Tibial nerve (tissue), 4 donors: ENCODE results near the gene ERMARD. TPM values are rescaled to one million over a fixed set of nuclear protein-coding genes. Genes with fewer than 3 reads are reported as not detected.

ENCODE experiments used
- DNase-seq, 2 donors: peaks; one replicate each; pipeline ENCODE4 v3.0.0-alpha.2; 2019; ENCODE audit warnings: low spot score in 2 of 2
- H3K27ac ChIP-seq, 4 donors: fragments of 200-600 bp; sonication (generic) in 3 of 4; one replicate each; pipeline ENCODE4 v1.5.1; 2017 to 2019; ENCODE audit warnings: mild to moderate bottlenecking in 1 of 4
- H3K27me3 ChIP-seq, 2 donors: fragments of 200-600 bp; sonication (generic) in 1 of 2; one replicate each; pipeline versions ENCODE4 v1.5.1 to v1.6.0; 2017 to 2019
- H3K36me3 ChIP-seq, 3 donors: fragments of 200-600 bp; sonication (generic); one replicate each; pipeline ENCODE4 v1.5.1; 2018 to 2019
- H3K4me1 ChIP-seq, 4 donors: fragments of 200-600 bp; sonication (generic) in 3 of 4; one replicate each; pipeline ENCODE4 v1.5.1; 2017 to 2019
- H3K4me3 ChIP-seq, 4 donors: fragments of 200-600 bp; sonication (generic) in 3 of 4; one replicate each; pipeline ENCODE4 v1.5.1; 2017 to 2019; ENCODE audit warnings: mild to moderate bottlenecking in 1 of 4, moderate library complexity in 1 of 4
- H3K9me3 ChIP-seq, 4 donors: fragments of 200-600 bp; sonication (generic) in 3 of 4; one replicate each; pipeline ENCODE4 v1.5.1; 2017 to 2019
- CTCF ChIP-seq, 5 experiments: fragments of 200-600 bp in 3 of 5; fragments of 450-650 bp in 2 of 5; sonication (generic) in 3 of 5; IDR thresholded peaks; one replicate each; pipeline ENCODE4 v1.5.1; 2016 to 2019; ENCODE audit warnings: antibody characterized with exemption in 5 of 5, mild to moderate bottlenecking in 3 of 5, moderate library complexity in 2 of 5
- EP300 ChIP-seq, 2 donors: sonication (generic); formaldehyde crosslinking; IDR thresholded peaks; one replicate each; pipeline ENCODE4 v1.6.1; 2017; ENCODE audit warnings: antibody characterized with exemption in 2 of 2, mild to moderate bottlenecking in 1 of 2
- POLR2A ChIP-seq, 2 donors: fragments of 450-650 bp; IDR thresholded peaks; one replicate each; pipeline ENCODE4 v1.6.1; 2017; ENCODE audit warnings: antibody characterized with exemption in 2 of 2, mild to moderate bottlenecking in 2 of 2, moderate library complexity in 2 of 2
- WGBS, 2 donors: methylation state at CpG; one replicate each; pipeline ENCODE4 v1.1.5; 2018; 5-methylcytosine and 5-hydroxymethylcytosine counted together
- total RNA-seq, 4 donors: library from RNA; depleted of rRNA; stranded (reverse); fragments of >200 nt; gene quantifications; one replicate each; pipeline ENCODE4 v1.1.0, GENCODE V29; 2016

Gene ERMARD
- total RNA-seq, 4 donors from 2014 or later = 27.4 to 58.3 (median 41.6) TPM

- Histone ChIP-seq H3K4me3 (no peak overlapping the region), H3K9me3 (peaks cover 0 to 19% (median 0%) of the 10 kb centered on the region in 4 donors), H3K27me3 (peaks cover 0 to 5% of the 10 kb centered on the region in 2 donors), H3K4me1 (peaks cover 0 to 3% (median 0%) of the 10 kb centered on the region in 4 donors), H3K27ac (no peak overlapping the region), H3K36me3 (no peaks in the 10 kb centered on the region)
- DNase-seq = no peak
- TF ChIP-seq CTCF (IDR thresholded peaks at IDR 0.05) = no peak
- TF ChIP-seq POLR2A (IDR thresholded peaks at IDR 0.05) = no peak
- no peak for TF ChIP-seq EP300 (IDR thresholded peaks at IDR 0.05)
These were observed 75.3 kb downstream of the ERMARD start for GRCh38 chr6:169826697-169827096.

- peaks cover 0 to 7% (median 0%) of the 10 kb centered on the region in 4 donors for H3K4me1 ChIP-seq
- 58 to 62% methylated on average over 12 of the region's 12 CpGs for WGBS, 2 donors
- H3K9me3 ChIP-seq = peaks cover 0 to 19% (median 0%) of the 10 kb centered on the region in 4 donors
- no peaks in the 10 kb centered on the region for H3K36me3 ChIP-seq
- DNase-seq = no peak
- TF ChIP-seq EP300 (IDR thresholded peaks at IDR 0.05) = no peak
- TF ChIP-seq POLR2A (IDR thresholded peaks at IDR 0.05) = no peak
- TF ChIP-seq CTCF (IDR thresholded peaks at IDR 0.05) = no peak
- H3K27ac ChIP-seq = no peak overlapping the region
- H3K4me3 ChIP-seq = no peak overlapping the region
- peaks cover 0 to 5% of the 10 kb centered on the region in 2 donors for H3K27me3 ChIP-seq
These were observed 75.9 kb downstream of the ERMARD start for GRCh38 chr6:169827290-169827717.

GRCh38 chr6:169828176-169828575 lies 76.8 kb downstream of the ERMARD start:
- no peak overlapping the region for H3K27ac ChIP-seq
- peaks cover 0 to 7% (median 0%) of the 10 kb centered on the region in 4 donors for H3K4me1 ChIP-seq
- peaks cover 0 to 19% (median 0%) of the 10 kb centered on the region in 4 donors for H3K9me3 ChIP-seq
- TF ChIP-seq EP300 (IDR thresholded peaks at IDR 0.05) = no peak
- TF ChIP-seq CTCF (IDR thresholded peaks at IDR 0.05) = no peak
- no peak for TF ChIP-seq POLR2A (IDR thresholded peaks at IDR 0.05)
- H3K4me3 ChIP-seq = no peak overlapping the region
- 77 to 79% methylated on average over 13 of the region's 13 CpGs for WGBS, 2 donors
- H3K27me3 ChIP-seq = peaks cover 0 to 5% of the 10 kb centered on the region in 2 donors
- DNase-seq = no peak
- H3K36me3 ChIP-seq = no peaks in the 10 kb centered on the region

GRCh38 chr6:169829786-169830185 lies 78.4 kb downstream of the ERMARD start:
- Histone ChIP-seq H3K27me3 (peaks cover 0 to 5% of the 10 kb centered on the region in 2 donors), H3K27ac (no peak overlapping the region), H3K4me1 (peaks cover 0 to 7% (median 0%) of the 10 kb centered on the region in 4 donors), H3K9me3 (peaks cover 0 to 19% (median 0%) of the 10 kb centered on the region in 4 donors), H3K36me3 (no peaks in the 10 kb centered on the region), H3K4me3 (no peak overlapping the region)
- DNase-seq = no peak
- no peak for TF ChIP-seq CTCF (IDR thresholded peaks at IDR 0.05)
- 77 to 88% methylated on average over 4 of the region's 4 CpGs for WGBS, 2 donors

- no peaks in the 10 kb centered on the region for H3K36me3 ChIP-seq
- no peak for TF ChIP-seq POLR2A (IDR thresholded peaks at IDR 0.05)
- no peak for TF ChIP-seq EP300 (IDR thresholded peaks at IDR 0.05)
- no peak for TF ChIP-seq CTCF (IDR thresholded peaks at IDR 0.05)
- H3K9me3 ChIP-seq = peaks cover 0 to 15% (median 0%) of the 10 kb centered on the region in 4 donors
- H3K4me1 ChIP-seq = peaks cover 0 to 7% (median 0%) of the 10 kb centered on the region in 4 donors
- H3K27ac ChIP-seq = no peak overlapping the region
- peaks cover 0 to 8% of the 10 kb centered on the region in 2 donors for H3K27me3 ChIP-seq
- no peak for DNase-seq
- 68 to 86% methylated on average over 10 to 11 of the region's 12 CpGs for WGBS, 2 donors
- no peak overlapping the region for H3K4me3 ChIP-seq
These were observed 79.5 kb downstream of the ERMARD start for GRCh38 chr6:169830876-169831275.

Other genes starting within 250 kb of the ERMARD start
- 10 to 100 TPM; 33.9 to 57.5 (median 52.5) TPM for gene WDR27, start 49.6 kb upstream of the ERMARD start, total RNA-seq
- 10 to 100 TPM; 42.0 to 47.5 (median 45.0) TPM for gene C6orf120, start 49.5 kb upstream of the ERMARD start, total RNA-seq
- gene PHF10, start 27.1 kb upstream of the ERMARD start, total RNA-seq = 10 to 100 TPM; 48.3 to 54.5 (median 51.4) TPM
- 1 to 10 TPM; 2.2 to 8.4 (median 5.4) TPM for gene DYNLT2, start 50 bp upstream of the ERMARD start, total RNA-seq